Activated T-cell treated with anti-CD3 and anti-CD28 coated beads for 24 hours (primary cell): ENCODE data around the gene OR2AG2.

ENCODE experiments used
- DNase-seq: peaks from one replicate; pipeline ENCODE4 v3.0.0-alpha.2; 2020; ENCODE audit warnings: low read depth

The OR2AG2 gene

GRCh38 chr11:6742260-6742659 is 29.5 kb downstream of the OR2AG2 start:
- DNase-seq, result peak; percentile 22

- DNase-seq, result no peak
Measured at GRCh38 chr11:6738590-6738989, 33.2 kb downstream of the OR2AG2 start.

GRCh38 chr11:6737872-6738466 is 33.8 kb downstream of the OR2AG2 start:
- peak; percentile 59 for DNase-seq

GRCh38 chr11:6736495-6737121 is 35.2 kb downstream of the OR2AG2 start:
- no peak for DNase-seq

- no peak for DNase-seq
Measured at GRCh38 chr11:6735306-6735705, 36.5 kb downstream of the OR2AG2 start.

GRCh38 chr11:6734616-6735015 is 37.2 kb downstream of the OR2AG2 start:
- DNase-seq, result no peak

GRCh38 chr11:6733326-6734275 is 38.2 kb downstream of the OR2AG2 start:
- DNase-seq, result no peak

GRCh38 chr11:6727971-6728760 is 43.6 kb downstream of the OR2AG2 start:
- DNase-seq, result no peak

GRCh38 chr11:6725386-6725896 is 46.3 kb downstream of the OR2AG2 start:
- no peak for DNase-seq

- DNase-seq, result no peak
Measured at GRCh38 chr11:6724013-6724412, 47.8 kb downstream of the OR2AG2 start.

- DNase-seq, result no peak
Measured at GRCh38 chr11:6721343-6721742, 50.4 kb downstream of the OR2AG2 start.

- no peak for DNase-seq
Measured at GRCh38 chr11:6719576-6719975, 52.2 kb downstream of the OR2AG2 start.

GRCh38 chr11:6717426-6717825 is 54.4 kb downstream of the OR2AG2 start:
- no peak for DNase-seq
